GM18502 (cell line): ENCODE results near the gene IL37.
"Not testable (repeated sequence)": the region's sequence is repeated elsewhere in the genome, so short reads cannot be mapped to it uniquely, and the experiment has no call there.

ENCODE experiments used
- ATAC-seq: cut with Tn5 transposase; IDR thresholded peaks from one replicate; pipeline ENCODE4 v1.9.1; 2021; ENCODE audit warnings: mild to moderate bottlenecking; ENCODE audit not compliant: unreplicated experiment, poor library complexity

Gene IL37

DNA sequence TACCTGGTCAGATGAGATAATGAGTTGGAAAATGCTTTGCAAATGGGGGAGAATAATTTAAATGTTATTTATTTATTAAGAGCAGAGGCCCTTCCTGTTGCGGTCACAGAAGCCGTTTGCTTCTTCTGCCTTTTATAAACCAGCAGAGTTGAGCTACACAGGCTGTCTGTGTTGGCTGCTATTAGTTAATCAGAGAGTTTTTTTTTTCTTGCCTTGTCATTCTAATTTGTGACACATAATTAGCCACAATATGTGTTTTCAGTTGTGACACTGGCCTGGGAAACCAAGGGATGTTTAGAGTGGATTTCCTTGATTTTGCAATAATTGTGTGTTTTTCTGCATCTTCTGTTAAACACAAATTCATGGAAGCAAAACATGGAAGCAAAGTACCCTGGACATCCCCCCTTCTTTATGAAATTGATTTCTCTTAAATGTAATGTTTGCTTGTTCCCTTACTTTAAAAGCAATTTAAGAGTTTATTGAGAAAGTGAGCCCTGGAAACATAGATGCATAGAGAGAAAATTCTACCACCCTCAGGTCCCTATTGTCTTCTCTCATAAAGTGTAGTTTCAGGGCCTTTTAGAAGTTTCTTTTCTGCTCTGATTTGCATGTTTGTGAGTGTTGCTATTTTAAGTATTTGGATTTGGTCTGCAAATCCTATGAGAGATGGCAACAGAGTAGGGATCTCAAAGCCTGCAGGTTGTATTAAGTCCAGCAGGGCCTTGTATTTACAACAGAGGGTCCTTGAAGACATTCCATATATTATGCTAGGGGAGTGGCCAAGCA lies 22.8 kb upstream of the IL37 start:
- ATAC-seq, result peak; percentile 64

DNA sequence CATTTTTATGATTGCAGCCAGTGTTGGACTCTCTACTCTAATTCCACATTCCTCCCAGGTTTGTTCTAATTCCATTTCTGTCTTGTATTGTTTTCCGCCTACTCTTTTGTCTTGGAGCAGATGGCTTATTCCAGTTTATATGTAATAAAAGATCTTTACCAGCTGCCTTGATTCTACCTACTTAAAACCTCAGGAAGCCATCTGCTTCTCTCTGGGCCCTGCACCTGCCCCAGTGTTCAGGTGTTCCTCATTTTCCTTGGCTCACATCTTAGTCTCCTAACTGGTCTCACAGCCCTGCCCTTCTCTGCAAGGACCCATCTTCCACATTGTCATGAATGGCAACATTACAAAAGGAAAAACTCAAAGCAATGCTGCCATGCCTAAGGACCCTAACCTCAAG lies 21.0 kb upstream of the IL37 start:
- no peak for ATAC-seq

DNA sequence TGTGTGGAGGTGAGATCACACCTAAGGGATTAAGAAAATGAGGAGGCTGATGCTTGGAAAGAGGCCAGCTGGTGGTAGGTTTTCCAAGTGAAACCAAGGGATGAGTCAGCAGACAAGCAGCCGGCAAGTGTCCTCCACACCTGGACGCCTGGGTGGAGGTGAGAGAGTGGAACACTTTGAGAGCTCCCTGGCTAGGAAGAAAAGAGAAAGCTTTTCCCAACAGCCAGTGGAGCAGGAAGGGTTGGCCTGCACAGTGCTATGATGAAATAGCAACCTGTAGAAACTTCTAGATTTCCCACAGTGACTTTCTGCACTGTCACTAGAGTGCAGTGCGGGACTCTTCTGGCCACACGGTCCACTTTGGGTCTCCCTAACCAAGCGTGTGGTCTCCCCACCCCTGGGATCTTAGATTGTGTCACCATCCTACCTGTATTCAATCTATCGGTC lies 19.6 kb upstream of the IL37 start:
- ATAC-seq, result no peak

DNA sequence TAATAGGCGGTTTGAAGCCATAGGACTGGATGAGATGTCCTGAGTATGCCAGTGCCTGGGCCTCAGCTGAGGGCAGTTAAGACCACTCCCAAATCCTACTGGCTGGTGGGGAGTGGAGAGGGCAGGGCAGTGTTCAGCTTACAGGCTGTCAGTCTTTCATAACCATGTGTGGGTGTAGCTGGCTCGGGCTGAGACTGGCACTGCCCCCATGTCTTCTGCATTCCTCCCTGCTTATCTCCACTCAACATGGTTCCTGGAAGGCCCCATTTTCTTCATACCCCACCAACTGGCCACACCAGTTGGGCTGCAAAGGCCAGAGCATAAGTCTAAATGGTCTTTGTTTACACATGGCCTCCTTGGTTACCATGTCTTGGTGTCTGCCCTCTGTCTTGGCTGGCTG lies 17.2 kb upstream of the IL37 start:
- ATAC-seq, result no peak

DNA sequence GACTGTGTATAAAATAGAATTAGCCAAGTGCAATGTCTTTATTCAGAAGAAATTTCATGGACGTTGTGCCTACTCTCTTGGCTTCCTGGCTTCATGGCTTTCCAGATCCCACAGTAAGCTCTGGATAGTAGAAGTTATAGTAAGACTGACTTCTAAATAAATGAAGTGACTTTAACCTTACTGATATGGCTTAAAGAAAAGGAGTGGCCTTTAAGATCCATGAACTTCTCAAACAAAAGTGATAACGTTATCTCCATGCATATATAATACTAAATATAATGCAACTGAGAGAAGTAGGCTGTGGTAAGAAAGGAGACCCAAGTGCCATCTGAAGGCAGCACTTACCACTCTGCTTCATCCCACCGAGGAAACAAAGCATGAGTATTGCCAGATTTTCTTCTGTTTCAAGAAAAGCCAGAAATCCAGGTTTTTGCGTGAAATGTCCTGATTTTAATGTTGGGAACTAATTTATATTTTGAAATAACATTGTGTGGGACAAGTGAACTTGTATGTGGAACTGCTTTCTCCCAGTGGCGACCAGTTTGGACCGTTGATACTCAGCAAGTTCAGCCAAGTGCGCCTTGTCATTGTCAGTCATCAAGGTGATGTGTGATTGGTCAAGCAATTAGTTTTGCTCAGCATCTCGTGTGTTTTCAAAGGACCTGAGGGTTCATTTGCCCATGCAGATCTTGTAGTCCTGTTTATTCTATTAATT lies 13.9 kb upstream of the IL37 start:
- ATAC-seq, result no peak

DNA sequence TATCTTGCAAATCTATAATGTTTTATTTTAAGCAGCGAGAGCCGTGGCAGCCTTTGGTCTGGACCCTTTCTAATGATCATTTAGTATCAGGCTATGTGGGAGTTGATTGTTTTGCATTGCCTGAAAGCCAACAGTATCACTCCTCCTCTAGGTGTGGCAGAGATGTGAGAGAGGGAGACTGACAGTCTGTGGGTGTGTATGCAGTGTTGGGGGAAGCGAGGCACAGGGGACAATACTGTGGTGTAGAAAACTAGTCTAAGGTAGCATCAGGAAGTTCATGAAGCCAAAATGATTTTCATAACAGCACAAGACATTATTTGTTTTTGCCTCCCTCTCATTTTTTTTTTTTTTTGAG lies 13.4 kb upstream of the IL37 start:
- ATAC-seq, result no peak

DNA sequence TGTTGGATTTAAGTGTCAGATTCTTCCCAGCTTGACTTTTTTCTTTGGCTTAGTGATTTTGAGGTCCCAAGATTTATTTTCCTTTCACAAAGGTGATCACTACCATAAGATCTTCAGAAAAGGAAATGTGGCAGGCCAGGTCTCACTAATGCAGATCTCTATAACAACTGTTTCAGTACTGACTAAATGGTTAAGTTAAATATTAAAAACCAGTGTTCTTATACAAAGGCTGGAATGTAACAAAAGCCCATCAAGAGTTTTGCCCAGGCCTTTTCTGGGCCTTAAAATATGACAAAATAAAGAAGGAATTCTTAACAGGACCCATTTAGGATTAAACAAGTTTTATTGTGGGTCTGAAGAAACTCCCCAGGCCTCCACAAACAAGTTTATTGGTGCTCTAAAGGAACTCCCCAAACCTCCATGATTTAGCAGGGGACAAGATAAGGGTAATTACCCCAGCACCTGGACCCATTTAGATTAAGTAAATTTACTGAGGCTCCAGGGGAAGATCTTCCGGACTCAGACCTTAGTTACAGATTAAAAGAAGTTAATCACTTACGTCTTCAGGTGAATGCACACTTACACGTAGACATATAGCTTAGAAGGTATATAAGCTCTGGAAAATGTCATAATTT lies 9.4 kb upstream of the IL37 start:
- ATAC-seq, result not testable (repeated sequence)

DNA sequence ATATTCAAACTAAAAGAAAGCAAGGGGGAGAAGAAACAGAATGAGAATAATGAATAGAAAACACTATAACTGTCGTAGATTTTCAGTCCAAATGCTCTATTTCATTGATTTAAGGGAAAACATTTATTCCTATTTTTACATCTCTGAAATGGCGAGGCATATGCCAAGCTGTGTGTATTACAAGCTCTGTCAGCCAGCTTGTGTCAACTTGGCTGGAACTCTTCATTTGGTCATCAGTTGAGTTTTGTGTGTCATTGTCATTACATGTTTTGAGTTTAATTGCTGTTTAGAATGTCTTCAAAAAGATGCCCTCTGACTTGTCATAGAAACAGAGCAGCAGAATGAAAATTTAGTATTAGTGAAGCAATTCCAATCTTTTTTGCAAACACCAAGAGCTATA lies 8.1 kb upstream of the IL37 start:
- ATAC-seq, result no peak

DNA sequence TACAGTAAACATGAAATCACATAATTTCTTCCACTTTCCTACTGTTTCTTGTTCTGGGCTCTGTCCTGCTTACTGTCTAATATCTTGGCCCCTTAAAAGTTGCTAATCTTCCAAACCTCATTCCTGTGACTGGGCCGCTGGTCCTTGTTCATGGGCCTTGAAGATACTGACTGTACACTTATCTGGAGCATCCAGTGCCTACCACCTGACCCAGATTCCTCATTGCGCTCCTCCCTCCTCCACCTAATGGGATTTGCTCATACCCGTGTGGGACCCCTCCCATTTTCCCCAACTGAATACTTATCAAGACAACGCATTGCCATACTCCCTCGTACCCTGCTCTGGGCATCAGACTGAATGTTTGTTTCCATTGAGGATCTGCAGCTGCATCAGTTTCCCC lies 6.1 kb upstream of the IL37 start:
- ATAC-seq, result no peak

DNA sequence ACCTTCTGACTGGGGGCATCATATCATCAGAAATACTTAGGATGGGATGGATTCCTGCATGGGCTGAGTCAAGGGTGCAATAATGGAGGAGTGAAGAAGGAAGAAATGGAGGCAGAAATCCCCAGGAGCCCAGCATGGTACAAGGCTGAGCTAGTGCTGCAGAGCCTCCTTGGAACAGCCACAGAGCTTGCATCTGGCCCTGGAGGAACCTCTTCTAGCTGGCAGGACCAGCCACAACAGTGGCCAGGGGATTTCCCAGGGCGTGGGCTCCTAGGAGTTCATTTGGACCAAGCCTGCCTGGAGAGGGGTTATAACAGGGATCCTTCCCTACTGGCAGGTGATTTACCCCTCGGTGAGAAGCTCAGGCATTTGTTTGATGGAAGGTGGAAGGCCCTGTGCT lies 4.7 kb upstream of the IL37 start:
- no peak for ATAC-seq

DNA sequence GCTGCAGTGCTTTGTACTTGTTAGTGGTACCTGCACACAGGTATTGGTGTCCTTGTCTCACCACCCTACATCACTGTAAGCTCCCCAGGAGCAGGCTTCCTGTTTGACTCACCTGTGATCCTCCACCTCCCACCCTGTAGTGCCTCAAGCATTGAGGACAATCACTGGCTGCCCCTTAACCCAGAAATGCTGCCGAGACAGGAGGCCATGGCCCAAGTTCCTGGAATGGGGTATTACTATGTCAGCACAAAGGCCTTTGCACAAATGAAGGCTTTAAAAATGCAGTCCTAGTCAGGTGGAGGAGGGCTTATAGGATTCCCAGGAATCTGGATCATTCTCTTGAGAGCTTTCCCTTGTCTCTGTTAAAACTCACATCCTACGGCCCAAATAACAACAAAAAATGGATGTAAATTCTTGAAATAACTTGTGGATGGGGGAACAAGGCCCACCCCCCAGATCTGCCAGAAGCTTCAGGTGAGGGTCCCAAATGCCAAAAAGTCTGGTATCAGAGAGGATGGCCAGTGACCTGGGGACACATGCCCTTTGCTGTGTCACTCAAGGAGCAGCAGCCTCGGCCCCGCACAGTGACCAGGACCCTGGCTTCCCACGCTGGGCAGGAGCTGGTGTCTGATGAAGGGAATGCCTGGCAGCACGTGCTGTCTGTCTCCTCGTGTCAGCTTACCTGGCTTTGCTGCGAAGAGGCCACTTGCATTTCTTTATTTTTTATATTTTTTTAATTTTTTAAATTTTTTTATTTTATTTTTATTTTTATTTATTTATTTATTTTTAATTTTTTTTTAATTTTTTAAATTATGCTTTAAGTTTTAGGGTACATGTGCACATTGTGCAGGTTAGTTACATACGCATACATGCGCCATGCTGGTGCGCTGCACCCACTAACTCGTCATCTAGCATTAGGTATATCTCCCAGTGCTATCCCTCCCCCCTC lies 3.7 kb upstream of the IL37 start:
- no peak for ATAC-seq

DNA sequence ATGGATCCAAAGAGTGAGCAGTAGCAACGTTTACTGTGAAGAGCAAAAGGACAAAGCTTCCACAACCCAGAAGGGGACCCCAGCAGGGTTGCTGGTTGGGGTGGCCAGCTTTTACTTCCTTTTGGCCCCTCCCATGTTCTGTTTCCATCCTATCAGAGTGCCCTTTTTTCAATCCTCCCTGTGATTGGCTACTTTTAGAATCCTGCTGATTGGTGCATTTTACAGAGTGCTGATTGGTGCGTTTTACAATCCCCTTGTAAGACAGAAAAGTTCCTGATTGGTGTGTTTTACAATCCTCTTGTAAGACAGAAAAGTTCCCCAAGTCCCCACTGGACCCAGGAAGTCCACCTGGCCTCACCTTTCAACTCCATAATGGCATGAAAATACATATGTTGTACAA lies 2.4 kb upstream of the IL37 start:
- not testable (repeated sequence) for ATAC-seq

DNA sequence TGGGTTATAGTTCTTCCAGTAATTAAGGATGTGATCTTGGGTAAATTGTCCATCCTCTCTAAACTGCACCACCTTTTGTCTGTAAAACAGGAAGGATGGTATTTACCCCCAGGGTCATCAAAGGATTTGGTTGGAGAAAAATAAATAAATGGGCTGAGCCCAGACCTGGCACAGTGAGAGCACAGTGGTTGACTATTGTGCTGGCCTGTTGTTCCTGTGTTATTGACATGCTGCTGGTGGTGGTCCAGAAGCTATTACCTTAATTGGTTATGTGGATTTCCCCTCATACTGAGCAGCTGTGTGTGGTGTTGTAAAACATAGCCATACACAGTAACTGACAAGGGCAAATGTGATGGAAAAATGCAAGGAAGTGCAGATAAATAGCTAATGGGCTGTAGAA lies 746 bp upstream of the IL37 start:
- no peak for ATAC-seq

DNA sequence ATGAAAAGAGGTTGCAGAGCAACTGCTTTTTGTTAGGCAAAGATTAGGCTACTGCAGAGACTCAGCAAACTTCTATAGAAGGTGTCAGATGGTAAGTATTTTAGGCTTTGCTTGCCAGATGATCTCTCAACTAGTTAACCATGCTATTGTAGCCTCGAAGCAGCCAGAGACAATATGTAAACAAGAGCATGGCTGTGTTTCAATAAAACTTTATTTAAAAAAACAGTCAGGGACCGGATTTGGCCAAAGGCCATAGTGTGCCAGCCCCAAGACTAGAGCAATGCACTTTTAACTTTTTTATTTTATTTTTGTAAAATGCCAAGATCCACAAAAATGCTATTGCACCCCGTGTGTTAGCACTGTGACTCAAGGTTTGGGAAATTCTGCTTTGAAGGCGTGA lies 1.4 kb downstream of the IL37 start:
- no peak for ATAC-seq

DNA sequence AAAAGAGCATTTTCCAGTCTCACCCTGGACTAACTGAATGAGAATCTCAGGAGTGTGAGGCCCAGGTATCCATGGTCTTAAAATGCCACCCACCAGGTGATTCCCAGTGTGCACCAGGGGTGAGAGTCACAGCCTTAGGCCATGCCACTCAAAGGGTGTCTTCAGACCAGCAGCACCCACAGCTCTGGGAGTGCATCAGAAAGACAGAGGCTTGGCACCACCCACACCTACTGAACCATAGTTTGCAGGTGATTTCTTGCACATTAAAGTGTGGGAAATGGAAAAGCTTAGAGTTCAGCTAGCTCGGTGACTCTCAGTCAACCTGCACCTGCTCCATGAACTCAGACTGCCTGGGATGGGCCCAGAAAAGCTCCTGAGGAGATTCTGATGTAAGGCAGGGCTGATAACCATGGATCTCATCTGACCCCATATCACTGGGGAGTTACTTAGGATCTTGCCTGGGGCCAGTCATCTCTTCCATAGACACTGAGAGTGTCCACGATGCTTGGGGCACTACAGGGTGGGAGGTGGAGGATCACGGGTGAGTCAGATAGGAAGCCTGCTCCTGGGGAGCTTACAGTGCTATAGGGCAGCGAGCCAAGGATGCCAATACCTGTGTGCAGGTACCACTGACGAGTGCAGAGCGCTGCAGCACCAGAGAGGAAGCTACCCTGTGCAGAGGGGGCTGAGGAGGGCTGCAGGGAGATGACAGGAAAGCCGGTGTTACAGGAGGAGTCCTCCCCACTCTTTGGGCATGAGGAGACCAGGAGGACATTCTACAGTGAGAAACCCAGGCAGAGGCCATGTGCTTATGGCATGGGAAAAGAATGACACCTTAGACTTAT lies 4.6 kb downstream of the IL37 start:
- no peak for ATAC-seq

DNA sequence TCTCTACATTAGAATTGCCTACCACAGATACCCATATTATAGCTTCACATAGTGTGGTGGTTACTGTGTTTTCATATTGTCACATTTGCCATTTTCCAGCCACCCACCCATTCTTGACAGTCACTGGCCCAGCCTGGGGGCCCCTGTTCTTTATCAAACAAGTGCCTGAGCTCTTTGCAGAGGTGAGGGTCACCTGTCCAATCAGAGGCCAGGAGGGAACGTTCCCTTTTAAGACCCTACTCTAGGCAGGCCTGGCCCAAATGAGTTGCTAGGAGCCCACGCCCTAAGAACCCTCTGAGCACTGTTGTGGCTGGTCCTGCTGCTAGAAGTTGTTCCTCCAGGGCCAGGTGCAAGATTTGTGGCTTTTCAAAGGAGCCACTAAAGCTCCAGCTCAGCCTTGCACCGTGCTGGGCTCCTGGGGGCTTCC lies 5.2 kb downstream of the IL37 start:
- no peak for ATAC-seq

DNA sequence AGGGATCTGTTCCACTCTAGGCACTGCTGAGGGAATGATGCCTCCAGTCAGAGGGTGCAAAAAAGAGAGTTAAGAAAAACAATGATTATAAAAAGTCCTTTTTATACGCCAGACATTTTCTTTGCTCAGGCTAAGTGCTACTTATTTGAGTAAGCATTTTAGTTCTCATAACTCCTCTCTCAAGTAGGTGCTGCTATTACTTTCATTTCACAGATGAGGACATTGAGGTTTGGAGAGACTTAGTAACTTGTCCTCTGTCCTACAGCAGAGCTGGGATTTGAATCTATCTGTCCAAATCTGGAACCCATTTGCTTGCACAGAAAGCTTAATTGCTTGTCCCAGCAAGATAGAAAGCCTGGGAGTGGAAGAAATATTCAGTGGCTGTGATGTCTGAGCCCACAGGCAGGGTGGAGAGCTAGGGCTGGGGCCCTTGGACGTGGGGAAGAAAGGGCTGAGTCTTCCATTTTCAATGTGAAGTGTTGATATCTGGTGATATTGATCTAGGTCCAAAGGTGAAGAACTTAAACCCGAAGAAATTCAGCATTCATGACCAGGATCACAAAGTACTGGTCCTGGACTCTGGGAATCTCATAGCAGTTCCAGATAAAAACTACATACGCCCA lies 5.8 kb downstream of the IL37 start:
- no peak for ATAC-seq

DNA sequence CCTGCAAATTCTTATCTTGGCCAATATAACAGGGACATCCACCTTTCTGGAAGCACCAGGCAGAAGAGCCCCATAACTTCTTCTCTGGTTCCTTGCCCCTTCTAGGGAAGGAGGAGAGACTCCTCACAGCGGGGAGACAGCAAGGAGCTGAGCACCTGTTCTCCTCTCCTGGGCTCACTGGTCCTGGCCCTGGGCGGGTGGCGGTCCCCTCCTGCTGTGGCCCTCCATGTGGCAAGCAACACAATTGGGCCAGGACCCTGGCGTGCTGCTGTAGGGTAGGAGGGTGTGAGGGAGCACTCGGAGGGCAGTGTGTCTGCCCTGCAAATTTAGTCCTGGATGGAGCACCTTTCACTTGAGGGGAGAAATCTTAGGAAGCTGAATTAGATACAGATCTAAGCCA lies 6.9 kb downstream of the IL37 start:
- no peak for ATAC-seq

DNA sequence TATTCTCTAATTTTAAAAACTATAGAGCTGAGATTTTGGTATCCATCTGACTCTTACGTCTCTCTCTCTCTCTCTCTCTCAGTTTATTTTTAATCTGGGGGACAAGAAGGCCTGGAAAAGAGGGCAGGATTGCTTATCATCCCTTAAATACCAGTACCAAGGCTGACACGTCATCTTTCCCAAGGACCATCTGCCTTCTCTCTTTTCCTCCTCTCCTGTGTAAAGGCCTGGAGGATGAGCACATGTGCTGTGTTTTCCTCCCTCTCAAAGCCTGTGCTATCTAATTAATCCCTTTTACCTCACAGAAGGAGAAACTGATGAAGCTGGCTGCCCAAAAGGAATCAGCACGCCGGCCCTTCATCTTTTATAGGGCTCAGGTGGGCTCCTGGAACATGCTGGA lies 7.3 kb downstream of the IL37 start:
- ATAC-seq, result no peak
